Uterus (tissue), 4 donors: ENCODE data around the gene MGAM2. TPM values are rescaled to one million over a fixed set of nuclear protein-coding genes. Genes with fewer than 3 reads are reported as not detected.

ENCODE experiments used
- DNase-seq, 2 donors: peaks; one replicate each; pipeline ENCODE4 v3.0.0-alpha.2; 2019 to 2020
- H3K27ac ChIP-seq, 2 donors: fragments of 200-600 bp; sonication (generic); 1 replicate in 1 of 2; 2 replicates in 1 of 2; pipeline ENCODE4 v1.5.1; 2016 to 2018
- H3K27me3 ChIP-seq, 2 donors: fragments of 200-600 bp; sonication (generic); one replicate each; pipeline ENCODE4 v1.5.1; 2018 to 2019; ENCODE audit warnings: control low read depth in 1 of 2
- H3K36me3 ChIP-seq, 2 donors: fragments of 200-600 bp; sonication (generic); one replicate each; pipeline ENCODE4 v1.5.1; 2019; ENCODE audit warnings: control low read depth in 1 of 2
- H3K4me1 ChIP-seq, 2 donors: fragments of 200-600 bp; sonication (generic); one replicate each; pipeline ENCODE4 v1.5.1; 2018 to 2019; ENCODE audit warnings: control low read depth in 1 of 2
- H3K4me3 ChIP-seq, 2 donors: fragments of 200-600 bp; sonication (generic); 1 replicate in 1 of 2; 2 replicates in 1 of 2; pipeline ENCODE4 v1.5.1; 2018 to 2019; ENCODE audit warnings: mild to moderate bottlenecking in 1 of 2
- H3K9me3 ChIP-seq, 2 donors: fragments of 200-600 bp; sonication (generic); one replicate each; pipeline ENCODE4 v1.5.1; 2019; ENCODE audit warnings: control low read depth in 1 of 2
- CTCF ChIP-seq, 4 experiments: fragments of 200-600 bp in 2 of 4; fragments of 450-650 bp in 2 of 4; sonication (generic) in 2 of 4; IDR thresholded peaks; one replicate each; pipeline ENCODE4 v1.5.1; 2016 to 2019; ENCODE audit warnings: antibody characterized with exemption in 4 of 4, mild to moderate bottlenecking in 2 of 4, moderate library complexity in 1 of 4
- POLR2A ChIP-seq, 2 donors: fragments of 450-650 bp; IDR thresholded peaks; one replicate each; pipeline ENCODE4 v1.6.1; 2016; ENCODE audit warnings: antibody characterized with exemption in 2 of 2, mild to moderate bottlenecking in 1 of 2, moderate library complexity in 1 of 2
- intact Hi-C: fragments of 100-400 bp; cut with DNase I; formaldehyde crosslinking; loops from one replicate; pipeline ENCODE4 v1.15.1; 2023; ENCODE audit warnings: low total_unique reads
- total RNA-seq, 4 donors: library from RNA; depleted of rRNA in 3 of 4; stranded (reverse); fragments of >200 nt in 3 of 4; gene quantifications; one replicate each; pipeline versions ENCODE4 v1.1.0 to v1.2.4, GENCODE V29; 2014 to 2023
- donor health status: DM: yes; HTN: yes; CAD: no.

The MGAM2 gene
- total RNA-seq, 4 donors from 2014 or later: under 0.01 to 0.12 (median 0.07) TPM; not detected in 1

GRCh38 chr7:142085428-142085827 is 26.1 kb upstream of the MGAM2 start:
- DNase-seq: no peak
- Histone ChIP-seq H3K4me1 (no peaks in the 10 kb centered on the region), H3K9me3 (no peaks in the 10 kb centered on the region), H3K27ac (no peak overlapping the region), H3K36me3 (no peaks in the 10 kb centered on the region), H3K27me3 (no peaks in the 10 kb centered on the region), H3K4me3 (no peak overlapping the region)
- no peak for TF ChIP-seq CTCF (IDR thresholded peaks at IDR 0.05)
- TF ChIP-seq POLR2A (IDR thresholded peaks at IDR 0.05): no peak
- intact Hi-C loops: no loop called here

GRCh38 chr7:142088022-142088714 is 23.4 kb upstream of the MGAM2 start:
- no peaks in the 10 kb centered on the region for H3K4me1 ChIP-seq
- H3K36me3 ChIP-seq: no peaks in the 10 kb centered on the region
- H3K9me3 ChIP-seq: no peaks in the 10 kb centered on the region
- H3K27me3 ChIP-seq: no peaks in the 10 kb centered on the region
- DNase-seq: no peak
- intact Hi-C loops: no loop called here
- TF ChIP-seq POLR2A (IDR thresholded peaks at IDR 0.05): no peak
- TF ChIP-seq CTCF (IDR thresholded peaks at IDR 0.05): no peak
- no peak overlapping the region for H3K4me3 ChIP-seq
- no peak overlapping the region for H3K27ac ChIP-seq

- Histone ChIP-seq H3K4me1 (no peaks in the 10 kb centered on the region), H3K27me3 (no peaks in the 10 kb centered on the region), H3K9me3 (no peaks in the 10 kb centered on the region), H3K4me3 (no peak overlapping the region), H3K36me3 (no peaks in the 10 kb centered on the region), H3K27ac (no peak overlapping the region)
- no peak for TF ChIP-seq CTCF (IDR thresholded peaks at IDR 0.05)
- TF ChIP-seq POLR2A (IDR thresholded peaks at IDR 0.05): no peak
- no peak for DNase-seq
- intact Hi-C loops: no loop called here
These were observed 22.5 kb upstream of the MGAM2 start for GRCh38 chr7:142089035-142089434.

- TF ChIP-seq CTCF (IDR thresholded peaks at IDR 0.05) (no peak), POLR2A (IDR thresholded peaks at IDR 0.05) (no peak)
- intact Hi-C loops: no loop called here
- H3K4me1 ChIP-seq: no peaks in the 10 kb centered on the region
- H3K36me3 ChIP-seq: no peaks in the 10 kb centered on the region
- H3K27ac ChIP-seq: no peak overlapping the region
- DNase-seq: no peak
- no peak overlapping the region for H3K4me3 ChIP-seq
- H3K9me3 ChIP-seq: no peaks in the 10 kb centered on the region
- H3K27me3 ChIP-seq: no peaks in the 10 kb centered on the region
These were observed 19.6 kb upstream of the MGAM2 start for GRCh38 chr7:142091961-142092360.

- Histone ChIP-seq H3K27ac (no peak overlapping the region), H3K9me3 (no peaks in the 10 kb centered on the region), H3K36me3 (no peaks in the 10 kb centered on the region), H3K27me3 (no peaks in the 10 kb centered on the region), H3K4me1 (no peaks in the 10 kb centered on the region), H3K4me3 (no peak overlapping the region)
- TF ChIP-seq POLR2A (IDR thresholded peaks at IDR 0.05) (no peak), CTCF (IDR thresholded peaks at IDR 0.05) (no peak)
- DNase-seq: no peak
- intact Hi-C loops: no loop called here
These were observed 16.7 kb upstream of the MGAM2 start for GRCh38 chr7:142094861-142095260.
